Left colon (tissue), 2 donors: ENCODE results near the gene ESYT1. TPM values are rescaled to one million over a fixed set of nuclear protein-coding genes. Genes with fewer than 3 reads are reported as not detected.

Experiments
- ATAC-seq: fragments of 200-7000 bp; cut with Tn5 transposase; one replicate; pipeline ENCODE4 v1.9.1; 2020; ENCODE audit warnings: mild to moderate bottlenecking, moderate library complexity
- DNase-seq, 2 donors: peaks; one replicate each; pipeline ENCODE4 v3.0.0-alpha.2; 2020
- intact Hi-C, 2 donors: fragments of 100-400 bp; cut with DNase I in 1 of 2; cut with micrococcal nuclease in 1 of 2; formaldehyde crosslinking; loops; one replicate each; pipeline versions ENCODE4 v1.11.2 to v1.14.0; 2022; cut with DNase I, micrococcal nuclease
- total RNA-seq, 2 donors: library from RNA; stranded (reverse); fragmentation: NEBNext Ultra II Directional; extraction: Animal tissue kit (Norgen Biotek cat#: 25700); gene quantifications; one replicate each; pipeline ENCODE4 v1.2.1, GENCODE V29; 2021
- donor health status: DM: no; HTN: no; CAD: no.
- donor health status: DM: yes; HTN: yes; CAD: no.

The ESYT1 gene
- total RNA-seq, 2 donors from 2014 or later: 44.4 to 48.6 TPM

- intact Hi-C loops: loop anchor here in 1 of 2 donors (5.0 kb wide), 1 partner anchor 34 kb away; the partner anchor contains the start of gene ESYT1
- ATAC-seq: no peak
- no peak for DNase-seq
Observed at GRCh38 chr12:56160894-56161689, 33.0 kb downstream of the ESYT1 start.

GRCh38 chr12:56161690-56162351 is 33.8 kb downstream of the ESYT1 start:
- DNase-seq: peak in 1 of 2 donors; percentile 45

DNA sequence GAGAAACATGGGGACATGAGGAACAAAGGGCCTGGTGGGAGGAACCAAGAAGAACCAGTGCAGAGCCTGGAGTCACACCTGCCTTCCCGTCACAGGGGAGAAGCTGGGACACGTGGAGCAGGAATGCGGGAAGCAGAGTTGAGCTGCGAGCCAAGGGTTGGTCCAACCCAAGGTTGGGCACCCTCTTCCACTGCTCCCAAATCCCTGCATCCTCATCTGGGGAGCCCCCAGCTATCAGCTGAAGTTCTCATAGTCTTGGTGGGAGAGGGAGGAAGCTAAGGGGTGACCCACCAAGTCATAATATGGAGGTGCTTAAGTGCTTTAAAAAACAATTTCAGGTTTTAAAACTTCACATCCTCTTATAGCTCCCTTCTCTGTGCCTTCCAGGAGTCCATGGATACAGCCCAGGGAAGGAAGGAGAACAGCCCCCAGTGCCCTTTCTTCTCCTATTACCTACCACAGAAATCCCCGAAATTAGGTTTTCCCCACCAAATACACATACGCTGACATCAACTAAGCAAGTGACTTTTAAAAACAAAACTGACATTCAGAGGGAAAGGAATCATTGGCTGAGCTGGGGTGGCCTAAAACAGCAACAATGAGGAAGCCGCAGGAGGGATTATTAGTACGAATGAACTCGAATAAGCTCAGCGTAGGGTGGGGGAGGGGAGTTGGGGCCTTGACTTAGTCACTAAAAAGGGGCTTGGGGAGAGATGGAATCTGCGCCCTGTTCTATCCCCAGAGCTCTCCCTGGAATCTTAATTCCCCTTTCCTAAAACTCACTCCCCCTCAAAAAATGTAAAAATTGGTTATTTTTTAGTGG is 34.6 kb downstream of the ESYT1 start:
- intact Hi-C loops: loop anchor here in 1 of 2 donors (5.0 kb wide), 1 partner anchor 35 kb away; the partner anchor contains the start of gene ESYT1
- ATAC-seq: no peak
- DNase-seq: peak in 1 of 2 donors; percentile 20

More at GRCh38 chr12:56161690-56162351, 33.8 kb downstream of the ESYT1 start:
- intact Hi-C loops: loop anchor here in 1 of 2 donors (5.0 kb wide), 1 partner anchor 35 kb away; the partner anchor contains the start of gene ESYT1
- no peak for ATAC-seq

- no peak for ATAC-seq
- intact Hi-C loops: loop anchor here in 1 of 2 donors (5.0 kb wide), 1 partner anchor 36 kb away; the partner anchor contains the start of gene ESYT1
- DNase-seq: no peak
Observed at GRCh38 chr12:56163533-56164344, 35.7 kb downstream of the ESYT1 start.

DNA sequence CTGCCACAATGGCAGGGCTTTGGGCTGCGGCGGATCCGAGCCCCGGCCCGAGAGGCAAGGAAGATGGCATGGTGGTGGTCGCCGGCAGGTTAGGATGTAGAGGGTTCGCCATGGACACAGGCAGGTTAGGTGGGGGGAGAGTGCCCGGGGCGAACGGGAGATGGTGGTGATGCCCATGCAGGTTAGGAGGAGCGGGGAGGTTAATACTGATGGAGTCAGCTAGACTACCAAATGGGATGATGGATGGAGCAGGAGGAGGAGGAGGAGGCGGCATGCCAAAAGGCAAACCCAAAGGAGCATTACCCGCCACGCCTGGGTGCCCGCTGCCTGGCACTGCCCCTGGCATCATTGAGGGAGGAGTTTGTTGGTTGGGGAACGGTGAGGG is 36.3 kb downstream of the ESYT1 start:
- ATAC-seq (peak; percentile 1), DNase-seq (no peak)
- intact Hi-C loops: loop anchor here in 1 of 2 donors (5.0 kb wide), 1 partner anchor 37 kb away; the partner anchor contains the start of gene ESYT1

- intact Hi-C loops: no loop called here
- DNase-seq (no peak), ATAC-seq (peak; percentile 2)
Observed at GRCh38 chr12:56165369-56165768, 37.3 kb downstream of the ESYT1 start.

- intact Hi-C loops: no loop called here
- DNase-seq (no peak), ATAC-seq (no peak)
Observed at GRCh38 chr12:56169229-56169759, 41.2 kb downstream of the ESYT1 start.

DNA sequence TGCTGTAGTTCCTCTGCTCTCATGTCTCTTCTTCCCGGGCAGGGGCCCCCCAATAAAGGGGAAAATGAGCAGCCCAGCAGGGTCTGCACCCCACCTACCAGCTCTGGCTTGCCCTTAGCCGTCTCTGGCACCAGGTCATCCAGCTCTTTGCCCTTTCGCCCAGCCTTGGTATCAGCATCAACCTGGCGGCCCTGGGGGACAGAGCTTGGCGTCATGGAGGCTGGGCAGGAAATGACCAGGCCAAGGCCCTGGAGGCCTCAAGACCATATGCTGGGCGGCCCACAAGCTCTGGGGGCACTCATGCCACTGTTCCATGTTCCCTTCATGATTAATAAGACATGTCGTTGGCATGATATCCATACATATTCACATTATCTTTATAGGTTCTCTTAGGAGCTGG is 44.8 kb downstream of the ESYT1 start:
- intact Hi-C loops: no loop called here
- no peak for ATAC-seq

GRCh38 chr12:56178347-56178746 is 50.3 kb downstream of the ESYT1 start:
- ATAC-seq: no peak
- no peak for DNase-seq
- intact Hi-C loops: no loop called here

More for the DNA sequence above, 44.8 kb downstream of the ESYT1 start:
- DNase-seq: no peak

DNA sequence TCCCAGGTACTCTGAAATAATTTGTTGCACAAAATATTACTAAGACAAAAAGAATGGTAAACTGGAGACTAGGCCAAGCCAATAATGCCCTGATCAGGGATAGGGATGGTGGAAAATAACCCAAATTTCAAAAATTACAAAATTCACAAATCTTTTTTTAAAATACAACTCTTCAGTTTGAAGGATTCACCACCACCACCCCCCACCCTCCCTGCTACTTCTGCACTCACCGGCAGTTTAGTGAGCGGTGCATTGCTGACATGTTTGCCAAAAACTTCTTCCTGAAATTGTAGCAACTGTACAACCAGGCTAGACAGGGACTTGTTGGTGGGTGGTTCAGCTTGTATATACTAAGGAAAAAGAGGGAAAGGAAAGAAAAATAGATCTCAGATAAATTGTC is 58.9 kb downstream of the ESYT1 start:
- intact Hi-C loops: loop anchor here in 1 of 2 donors (10.0 kb wide), 1 partner anchor 62 kb away; the partner anchor contains the start of gene ESYT1
- DNase-seq (no peak), ATAC-seq (no peak)

DNA sequence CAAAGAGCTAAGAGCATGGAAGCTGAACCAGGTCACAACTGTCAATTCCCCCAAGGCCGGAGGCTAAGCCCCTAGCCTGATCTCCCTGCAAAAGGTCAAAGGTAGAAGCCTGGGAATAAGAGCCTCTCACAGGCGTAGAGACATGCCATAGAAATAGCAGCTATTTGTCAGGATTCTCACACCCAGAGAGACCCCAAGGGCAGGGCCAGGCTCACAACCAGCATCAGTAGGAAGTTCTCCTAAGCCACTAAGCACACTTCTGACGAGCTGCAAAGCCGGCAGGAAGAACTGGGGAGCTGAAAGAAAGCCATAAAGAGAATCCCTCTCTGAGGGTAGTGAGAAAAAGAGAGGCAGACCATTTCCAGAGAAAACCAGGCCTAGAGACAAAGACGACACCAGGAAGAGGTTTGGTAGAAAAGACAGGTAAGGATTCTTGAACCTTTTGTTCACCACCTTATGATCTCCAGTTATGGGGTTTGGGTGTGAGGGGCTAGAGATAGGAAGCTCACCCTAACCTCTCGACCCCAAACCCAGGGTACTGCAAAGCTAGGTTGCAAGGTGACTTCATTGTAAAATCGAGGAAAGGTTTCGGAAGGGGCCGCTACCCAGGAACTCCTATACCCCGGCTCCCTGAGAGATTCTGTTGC is 60.2 kb downstream of the ESYT1 start:
- intact Hi-C loops: loop anchor here in 1 of 2 donors (2.0 to 10.0 kb wide), 2 partner anchors 29 to 63 kb away; partner anchors contain the start of genes ESYT1 and MYL6
- ATAC-seq (no peak), DNase-seq (no peak)

DNA sequence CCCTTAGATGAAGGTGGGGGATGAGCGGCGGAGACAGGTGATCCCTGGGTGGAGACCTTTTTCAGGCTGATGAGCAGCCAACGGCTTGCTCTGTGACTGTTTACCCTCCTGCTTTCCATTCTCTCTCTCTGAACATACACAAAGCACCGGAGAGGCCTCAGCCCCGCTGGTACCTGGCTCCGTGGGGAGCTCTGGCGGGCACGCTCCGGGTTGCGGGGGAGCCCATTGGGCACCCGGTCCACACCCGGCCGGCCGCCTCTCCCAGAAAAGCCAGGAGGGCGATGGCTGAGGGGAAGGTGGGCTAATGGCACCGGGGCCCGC is 60.7 kb downstream of the ESYT1 start:
- intact Hi-C loops: loop anchor here in 1 of 2 donors (2.0 to 10.0 kb wide), 2 partner anchors 30 to 64 kb away; partner anchors contain the start of genes ESYT1 and MYL6
- ATAC-seq (peak; percentile 20), DNase-seq (no peak)

- peak; percentile 80 for ATAC-seq
- intact Hi-C loops: loop anchor here in 1 of 2 donors (2.0 to 10.0 kb wide), 2 partner anchors 31 to 65 kb away; partner anchors contain the start of genes ESYT1 and MYL6
- peak; percentile 89 to 96 for DNase-seq
Observed at GRCh38 chr12:56189099-56189917, 61.2 kb downstream of the ESYT1 start, which contains the start of gene SMARCC2. SMARCC2 (minus strand) TSS chr12:56189483; CDS start chr12:56189461, 22 bp downstream.

GRCh38 chr12:56189918-56190694 is 62.0 kb downstream of the ESYT1 start:
- intact Hi-C loops: loop anchor here in 1 of 2 donors (2.0 to 10.0 kb wide), 2 partner anchors 31 to 65 kb away; partner anchors contain the start of genes ESYT1 and MYL6
- ATAC-seq: peak; percentile 58
- DNase-seq: peak; percentile 69 to 81

GRCh38 chr12:56190695-56191155 is 62.7 kb downstream of the ESYT1 start:
- intact Hi-C loops: no loop called here
- DNase-seq (no peak), ATAC-seq (no peak)
